HEK293T (cell line): ENCODE measurements around the gene ZNF226.

ENCODE experiments used
- CTBP1 ChIP-seq: fragments of 450-650 bp; IDR thresholded peaks from 2 replicates; pipeline ENCODE4 v1.6.1; 2016; ENCODE audit warnings: borderline replicate concordance
- ELF4 ChIP-seq: fragments of 450-650 bp; IDR thresholded peaks from 2 replicates; pipeline ENCODE4 v1.6.1; 2017; ENCODE audit warnings: antibody characterized with exemption
- FOXM1 ChIP-seq: fragments of 450-650 bp; IDR thresholded peaks from 2 replicates; pipeline ENCODE4 v1.6.1; 2017; ENCODE audit warnings: mild to moderate bottlenecking, borderline replicate concordance
- ZNF384 ChIP-seq: fragments of 450-650 bp; IDR thresholded peaks from 2 replicates; pipeline ENCODE4 v1.6.1; 2016

DNA sequence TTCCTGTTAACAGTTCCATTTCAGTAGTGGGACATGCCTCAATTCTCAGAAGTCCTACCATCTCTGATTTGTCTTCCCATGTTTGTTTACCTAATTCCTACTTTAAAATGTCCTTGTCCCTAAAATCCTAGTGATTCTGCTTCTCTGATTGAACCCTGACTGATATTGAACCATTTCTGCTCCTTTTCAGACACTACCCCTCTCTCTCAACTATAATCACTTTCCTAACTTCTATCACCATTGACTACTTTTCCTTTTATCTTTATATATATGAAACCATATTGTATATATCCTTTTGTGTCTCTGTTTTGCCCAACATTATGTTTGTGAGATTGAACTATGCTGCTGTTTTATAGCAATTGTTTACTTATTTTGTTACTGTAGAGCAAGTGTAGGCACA is 31.9 kb downstream of the ZNF226 start:
- no peak for TF ChIP-seq ELF4
- TF ChIP-seq FOXM1 = no peak
- no peak for TF ChIP-seq ZNF384
- TF ChIP-seq CTBP1 = no peak
